PC-9 (cell line): ENCODE measurements around the gene TRPC4AP. TPM values are rescaled to one million over a fixed set of nuclear protein-coding genes. Genes with fewer than 3 reads are reported as not detected.
A peak's percentile ranks its signal among the peaks of the same experiment; 100 is the strongest.

Experiments used
- BruUV-seq: library from RNA; stranded (reverse); fragments of 400-500 nt; replicated peaks from 2 replicates; lab custom pipeline; 2021; lab: Mats Ljungman, UMichigan
- CTCF ChIA-PET: fragments of 300-600 bp; sonication (Branson Sonifier 250); formaldehyde crosslinking; loops from one replicate; lab custom pipeline; 2022; ENCODE audit warnings: antibody characterized with exemption; lab: Charles Lee
- POLR2A ChIA-PET: fragments of 300-600 bp; sonication (Branson Sonifier 250); formaldehyde crosslinking; loops from one replicate; lab custom pipeline; 2022; ENCODE audit warnings: antibody characterized with exemption; ENCODE audit not compliant: unreplicated experiment; lab: Charles Lee
- DNase-seq, 2 experiments: peaks; one replicate each; pipeline versions ENCODE4 v3.0.0 to v3.0.0-alpha.2; 2015 to 2022; ENCODE audit warnings: mixed read lengths in 1 of 2
- H2AFZ ChIP-seq: fragments of 200-600 bp; sonication (generic); 2 replicates; pipeline ENCODE4 v1.8.1; 2017; ENCODE audit warnings: antibody characterized with exemption
- H3F3A ChIP-seq: fragments of 200-600 bp; sonication (generic); 2 replicates; pipeline ENCODE4 v1.8.1; 2017; ENCODE audit warnings: antibody characterized with exemption, mild to moderate bottlenecking, low read depth; ENCODE audit not compliant: insufficient read depth
- H3K27ac ChIP-seq: fragments of 200-600 bp; sonication (generic); 2 replicates; pipeline ENCODE4 v1.6.1; 2016; ENCODE audit warnings: mixed run types
- H3K27me3 ChIP-seq: fragments of 200-600 bp; sonication (generic); 2 replicates; pipeline ENCODE4 v1.6.1; 2016; ENCODE audit warnings: low read depth, mixed run types; ENCODE audit not compliant: insufficient read depth
- H3K36me3 ChIP-seq: fragments of 200-600 bp; sonication (generic); 2 replicates; pipeline ENCODE4 v1.6.1; 2016; ENCODE audit warnings: low read depth, mixed run types
- H3K4me1 ChIP-seq: fragments of 200-600 bp; sonication (generic); replicated peaks from 2 replicates; pipeline ENCODE4 v1.6.1; 2016; ENCODE audit warnings: mixed run types; ENCODE audit not compliant: insufficient read depth
- H3K4me2 ChIP-seq: fragments of 200-600 bp; sonication (generic); 2 replicates; pipeline ENCODE4 v1.6.1; 2017; ENCODE audit warnings: mixed run types
- H3K4me3 ChIP-seq: fragments of 200-600 bp; sonication (generic); 2 replicates; pipeline ENCODE4 v1.6.1; 2016; ENCODE audit warnings: mixed run types
- H3K79me2 ChIP-seq: fragments of 200-600 bp; sonication (generic); 2 replicates; pipeline ENCODE4 v1.6.1; 2017; ENCODE audit warnings: low read depth, mixed run types
- H3K9me2 ChIP-seq: fragments of 200-600 bp; sonication (generic); 2 replicates; pipeline ENCODE4 v1.8.1; 2017; ENCODE audit warnings: mild to moderate bottlenecking; ENCODE audit not compliant: insufficient read depth
- H3K9me3 ChIP-seq: fragments of 200-600 bp; sonication (generic); 2 replicates; pipeline ENCODE4 v1.8.1; 2016; ENCODE audit warnings: low read depth; ENCODE audit not compliant: insufficient read depth
- H4K20me1 ChIP-seq: fragments of 200-600 bp; sonication (generic); 2 replicates; pipeline ENCODE4 v1.8.1; 2017; ENCODE audit not compliant: insufficient read depth
- EZH2 ChIP-seq: fragments of 200-600 bp; sonication (generic); IDR thresholded peaks from 2 replicates; pipeline ENCODE4 v1.8.0; 2017; ENCODE audit warnings: antibody characterized with exemption, low read depth
- intact Hi-C: fragments of 100-400 bp; cut with micrococcal nuclease; formaldehyde crosslinking; loops from one replicate; pipeline ENCODE4 v1.10.0; 2022; ENCODE audit not compliant: unreplicated experiment
- total RNA-seq: library from RNA; stranded (reverse); gene quantifications from 2 replicates; pipeline ENCODE4 v1.2.3, GENCODE V29; 2021
- TF ChIP-seq, protein P1 (sequence below): fragments of 200-600 bp; sonication (generic); conservative IDR thresholded peaks from 2 replicates; pipeline ENCODE4 v1.6.1; 2017; ENCODE audit warnings: mixed run types, antibody characterized with exemption, mild to moderate bottlenecking, moderate library complexity

Gene TRPC4AP
- total RNA-seq, 1 experiment from 2014 or later = 51.0 TPM

DNA sequence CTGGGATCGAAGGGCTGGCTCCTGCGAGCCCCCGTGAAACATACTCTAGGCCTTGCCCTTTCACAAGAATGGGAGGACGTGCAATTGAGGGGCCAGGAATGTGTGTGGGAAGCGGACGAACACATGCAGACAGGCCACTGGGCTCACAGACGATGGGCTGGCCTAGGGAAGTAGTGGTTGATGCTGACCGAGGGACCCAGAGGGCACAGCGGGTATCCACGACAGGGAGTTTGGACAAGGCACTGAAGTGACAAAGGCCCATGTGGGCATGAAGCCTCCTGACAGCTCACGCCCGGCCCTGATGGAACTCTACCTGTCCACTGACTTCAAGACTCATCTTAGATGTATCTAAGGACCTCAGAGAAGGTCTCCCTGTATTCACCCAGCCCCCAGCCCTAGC is 84.7 kb downstream of the TRPC4AP start:
- H4K20me1 ChIP-seq = no peaks in the 10 kb centered on the region
- H3K4me3 ChIP-seq = no peak overlapping the region
- H3K9me3 ChIP-seq = no peaks in the 10 kb centered on the region
- no peak overlapping the region for H3K4me2 ChIP-seq
- 0 out of 2 replicates have a peak, but pooled peaks cover 3% of the 10 kb centered on the region for H3F3A ChIP-seq
- no peaks in the 10 kb centered on the region for H3K9me2 ChIP-seq
- H3K4me1 ChIP-seq = no peaks in the 10 kb centered on the region
- TF ChIP-seq, protein P1, sequence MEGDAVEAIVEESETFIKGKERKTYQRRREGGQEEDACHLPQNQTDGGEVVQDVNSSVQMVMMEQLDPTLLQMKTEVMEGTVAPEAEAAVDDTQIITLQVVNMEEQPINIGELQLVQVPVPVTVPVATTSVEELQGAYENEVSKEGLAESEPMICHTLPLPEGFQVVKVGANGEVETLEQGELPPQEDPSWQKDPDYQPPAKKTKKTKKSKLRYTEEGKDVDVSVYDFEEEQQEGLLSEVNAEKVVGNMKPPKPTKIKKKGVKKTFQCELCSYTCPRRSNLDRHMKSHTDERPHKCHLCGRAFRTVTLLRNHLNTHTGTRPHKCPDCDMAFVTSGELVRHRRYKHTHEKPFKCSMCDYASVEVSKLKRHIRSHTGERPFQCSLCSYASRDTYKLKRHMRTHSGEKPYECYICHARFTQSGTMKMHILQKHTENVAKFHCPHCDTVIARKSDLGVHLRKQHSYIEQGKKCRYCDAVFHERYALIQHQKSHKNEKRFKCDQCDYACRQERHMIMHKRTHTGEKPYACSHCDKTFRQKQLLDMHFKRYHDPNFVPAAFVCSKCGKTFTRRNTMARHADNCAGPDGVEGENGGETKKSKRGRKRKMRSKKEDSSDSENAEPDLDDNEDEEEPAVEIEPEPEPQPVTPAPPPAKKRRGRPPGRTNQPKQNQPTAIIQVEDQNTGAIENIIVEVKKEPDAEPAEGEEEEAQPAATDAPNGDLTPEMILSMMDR = no peak
- TF ChIP-seq EZH2 = no peak
- H3K36me3 ChIP-seq = peaks cover 12% of the 10 kb centered on the region
- ChIA-PET CTCF (no interaction called here), POLR2A (no interaction called here)
- H3K27ac ChIP-seq = no peak overlapping the region
- intact Hi-C loops = no loop called here
- no peak for DNase-seq
- no peaks in the 10 kb centered on the region for H3K79me2 ChIP-seq
- H2AFZ ChIP-seq = no peak overlapping the region
- BruUV-seq = TSS peak; percentile 7
- H3K27me3 ChIP-seq = no peaks in the 10 kb centered on the region

GRCh38 chr20:35007413-35007812 is 85.2 kb downstream of the TRPC4AP start:
- TF ChIP-seq EZH2 = no peak
- TF ChIP-seq, protein P1 = no peak
- Histone ChIP-seq H2AFZ (no peak overlapping the region), H3K79me2 (no peaks in the 10 kb centered on the region), H3F3A (0 out of 2 replicates have a peak, but pooled peaks cover 3% of the 10 kb centered on the region), H3K27me3 (no peaks in the 10 kb centered on the region), H3K4me2 (no peak overlapping the region), H3K4me1 (no peaks in the 10 kb centered on the region), H3K9me2 (no peaks in the 10 kb centered on the region), H3K36me3 (peaks cover 12% of the 10 kb centered on the region), H4K20me1 (no peaks in the 10 kb centered on the region), H3K9me3 (no peaks in the 10 kb centered on the region), H3K4me3 (no peak overlapping the region), H3K27ac (no peak overlapping the region)
- ChIA-PET CTCF (no interaction called here), POLR2A (no interaction called here)
- no peak for DNase-seq
- intact Hi-C loops = no loop called here
- no TSS peak for BruUV-seq

- Histone ChIP-seq H3K27ac (no peak overlapping the region), H3K4me2 (no peak overlapping the region), H3K9me3 (no peaks in the 10 kb centered on the region), H3K4me3 (no peak overlapping the region), H3K79me2 (no peaks in the 10 kb centered on the region), H4K20me1 (no peaks in the 10 kb centered on the region), H3K36me3 (peaks cover 6% of the 10 kb centered on the region; the same call in 1 of the 2 replicates), H3F3A (0 out of 2 replicates have a peak, but pooled peaks cover 3% of the 10 kb centered on the region), H3K9me2 (no peaks in the 10 kb centered on the region), H3K4me1 (no peaks in the 10 kb centered on the region), H2AFZ (no peak overlapping the region), H3K27me3 (no peaks in the 10 kb centered on the region)
- POLR2A ChIA-PET = interaction anchor here (0.5 kb wide), 1 partner anchor 11 kb away, joined by 4 read pairs; no protein-coding TSS in a partner anchor
- CTCF ChIA-PET = interaction anchor here (0.6 kb wide), 1 partner anchor 8 kb away, joined by 6 read pairs; no protein-coding TSS in a partner anchor
- no peak for DNase-seq
- intact Hi-C loops = no loop called here
- BruUV-seq = no TSS peak
- TF ChIP-seq, protein P1 = no peak
- no peak for TF ChIP-seq EZH2
Measured at GRCh38 chr20:35006531-35006971, 86.1 kb downstream of the TRPC4AP start.
